ENCODE data around the gene EP400.

The EP400 gene

DNA sequence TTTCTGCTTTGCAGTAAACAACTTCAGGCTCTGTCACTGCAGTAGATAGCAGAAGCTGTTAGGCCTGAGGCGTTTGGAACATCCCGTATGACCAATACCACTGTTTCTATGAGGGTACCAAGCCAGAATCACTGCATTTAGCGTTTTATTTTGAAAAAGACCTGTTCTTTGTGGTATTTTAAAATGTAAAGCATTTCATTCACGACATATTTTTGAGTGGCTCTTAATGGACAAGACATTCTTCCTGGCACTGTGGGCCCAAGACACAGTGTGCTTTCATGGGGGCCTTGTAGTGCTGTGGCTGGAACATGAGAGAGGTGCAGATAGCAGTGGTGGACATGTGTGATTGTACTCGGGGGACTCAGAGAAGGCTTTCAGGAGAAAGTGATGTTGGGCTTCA lies 107.9 kb downstream of the EP400 start:
- Histone ChIP-seq H3K9ac (ENCODE audit: low read length) (no peak overlapping the region), H3K27me3 (ENCODE audit: low read length) (no peaks in the 10 kb centered on the region), H3F3A (ENCODE audit: insufficient read depth) (no peaks in the 10 kb centered on the region), H3K4me3 (ENCODE audit: insufficient read depth, low read length, poor library complexity, severe bottlenecking) (no peak overlapping the region), H2AFZ (ENCODE audit: low read depth, low read length, severe bottlenecking) (no peak overlapping the region), H3K36me3 (ENCODE audit: low read length) (no peaks in the 10 kb centered on the region), H3K9me2 (replicated peaks; ENCODE audit: insufficient read depth, low read length) (no peaks in the 10 kb centered on the region), H3K79me2 (ENCODE audit: insufficient read depth, low read length) (no peaks in the 10 kb centered on the region), H4K20me1 (ENCODE audit: low read depth, low read length) (no peaks in the 10 kb centered on the region), H3K9me3 (ENCODE audit: insufficient read depth, low read length) (no peaks in the 10 kb centered on the region), H3K4me2 (ENCODE audit: low read depth, low read length, poor library complexity, severe bottlenecking) (no peak overlapping the region), H3K27ac (ENCODE audit: low read depth, low read length) (no peak overlapping the region)
- no peak for TF ChIP-seq EZH2phosphoT487 (conservative IDR thresholded peaks at IDR 0.05; ENCODE audit: low read length)
- TF ChIP-seq, protein P1, sequence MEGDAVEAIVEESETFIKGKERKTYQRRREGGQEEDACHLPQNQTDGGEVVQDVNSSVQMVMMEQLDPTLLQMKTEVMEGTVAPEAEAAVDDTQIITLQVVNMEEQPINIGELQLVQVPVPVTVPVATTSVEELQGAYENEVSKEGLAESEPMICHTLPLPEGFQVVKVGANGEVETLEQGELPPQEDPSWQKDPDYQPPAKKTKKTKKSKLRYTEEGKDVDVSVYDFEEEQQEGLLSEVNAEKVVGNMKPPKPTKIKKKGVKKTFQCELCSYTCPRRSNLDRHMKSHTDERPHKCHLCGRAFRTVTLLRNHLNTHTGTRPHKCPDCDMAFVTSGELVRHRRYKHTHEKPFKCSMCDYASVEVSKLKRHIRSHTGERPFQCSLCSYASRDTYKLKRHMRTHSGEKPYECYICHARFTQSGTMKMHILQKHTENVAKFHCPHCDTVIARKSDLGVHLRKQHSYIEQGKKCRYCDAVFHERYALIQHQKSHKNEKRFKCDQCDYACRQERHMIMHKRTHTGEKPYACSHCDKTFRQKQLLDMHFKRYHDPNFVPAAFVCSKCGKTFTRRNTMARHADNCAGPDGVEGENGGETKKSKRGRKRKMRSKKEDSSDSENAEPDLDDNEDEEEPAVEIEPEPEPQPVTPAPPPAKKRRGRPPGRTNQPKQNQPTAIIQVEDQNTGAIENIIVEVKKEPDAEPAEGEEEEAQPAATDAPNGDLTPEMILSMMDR (IDR thresholded peaks at IDR 0.05; ENCODE audit: insufficient read depth, low read length, poor library complexity, severe bottlenecking): no peak

DNA sequence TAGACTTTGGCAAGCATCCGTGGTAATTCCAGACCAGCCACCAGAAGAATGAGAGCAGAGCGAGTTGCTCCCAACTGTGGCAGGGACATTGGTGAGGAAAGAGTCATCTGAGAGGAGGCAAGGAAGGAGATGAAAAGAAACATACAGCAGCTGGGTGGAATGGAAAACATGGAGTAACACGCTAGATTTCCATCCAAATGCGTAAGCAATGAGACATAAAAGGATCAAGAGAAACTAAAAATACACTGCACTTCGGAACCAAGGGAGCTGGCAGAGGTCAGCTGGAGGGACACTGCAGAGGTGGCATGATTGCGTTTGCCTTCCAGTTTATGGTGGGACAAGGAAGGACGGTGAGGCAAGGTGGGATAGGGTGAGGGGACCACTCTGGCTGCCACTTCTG lies 111.5 kb downstream of the EP400 start:
- no peak overlapping the region for H3K4me2 ChIP-seq (ENCODE audit: low read depth, low read length, poor library complexity, severe bottlenecking)
- no peak overlapping the region for H3K27ac ChIP-seq (ENCODE audit: low read depth, low read length)
- TF ChIP-seq, protein P1 (IDR thresholded peaks at IDR 0.05; ENCODE audit: insufficient read depth, low read length, poor library complexity, severe bottlenecking): no peak
- no peak for TF ChIP-seq EZH2phosphoT487 (conservative IDR thresholded peaks at IDR 0.05; ENCODE audit: low read length)
- H3K9me2 ChIP-seq (replicated peaks; ENCODE audit: insufficient read depth, low read length): no peaks in the 10 kb centered on the region
- H3K79me2 ChIP-seq (ENCODE audit: insufficient read depth, low read length): no peaks in the 10 kb centered on the region
- H3K36me3 ChIP-seq (ENCODE audit: low read length): no peaks in the 10 kb centered on the region
- no peak overlapping the region for H3K9ac ChIP-seq (ENCODE audit: low read length)
- H3K27me3 ChIP-seq (ENCODE audit: low read length): no peaks in the 10 kb centered on the region
- H2AFZ ChIP-seq (ENCODE audit: low read depth, low read length, severe bottlenecking): no peak overlapping the region
- no peaks in the 10 kb centered on the region for H4K20me1 ChIP-seq (ENCODE audit: low read depth, low read length)
- no peaks in the 10 kb centered on the region for H3F3A ChIP-seq (ENCODE audit: insufficient read depth)
- no peak overlapping the region for H3K4me3 ChIP-seq (ENCODE audit: insufficient read depth, low read length, poor library complexity, severe bottlenecking)
- H3K9me3 ChIP-seq (ENCODE audit: insufficient read depth, low read length): no peaks in the 10 kb centered on the region

DNA sequence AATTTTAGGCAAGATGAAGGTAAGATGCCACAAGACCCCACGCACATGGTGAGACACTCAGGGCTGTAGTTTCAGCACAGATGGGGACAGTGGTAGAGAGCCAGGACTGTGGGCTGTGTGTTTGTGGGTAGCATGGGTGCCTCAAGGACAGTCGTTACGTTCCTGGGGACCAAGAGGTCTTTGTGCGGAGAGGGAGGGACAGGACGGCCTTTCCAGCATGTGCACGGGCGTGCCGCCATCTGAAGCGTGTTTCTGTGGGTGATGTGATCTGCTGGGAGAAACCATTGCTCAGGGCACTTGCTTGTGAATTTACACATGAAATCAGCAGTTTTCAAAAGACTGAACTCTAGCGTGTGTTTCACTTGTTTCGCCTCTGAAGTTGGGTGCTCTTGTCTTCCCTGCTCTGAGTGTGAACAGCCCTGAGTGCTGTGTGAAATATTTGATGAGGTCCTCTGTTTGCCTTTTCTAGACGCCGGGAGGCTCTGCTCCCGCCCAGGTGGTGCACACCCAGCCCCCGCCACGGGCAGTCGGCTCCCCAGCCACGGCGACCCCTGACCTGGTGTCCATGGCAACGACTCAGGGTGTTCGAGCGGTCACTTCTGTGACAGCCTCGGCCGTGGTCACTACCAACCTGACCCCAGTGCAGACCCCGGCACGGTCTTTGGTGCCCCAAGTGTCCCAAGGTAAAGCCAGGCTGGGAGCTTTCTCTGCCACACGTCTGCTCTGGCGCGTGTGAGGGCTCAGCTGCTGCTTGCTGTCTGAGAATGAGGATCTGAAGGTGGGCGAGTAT lies 112.1 kb downstream of the EP400 start:
- H3K79me2 ChIP-seq (ENCODE audit: insufficient read depth, low read length): no peaks in the 10 kb centered on the region
- no peak for TF ChIP-seq EZH2phosphoT487 (conservative IDR thresholded peaks at IDR 0.05; ENCODE audit: low read length)
- TF ChIP-seq, protein P1 (IDR thresholded peaks at IDR 0.05; ENCODE audit: insufficient read depth, low read length, poor library complexity, severe bottlenecking): no peak

More for the DNA sequence above, 112.1 kb downstream of the EP400 start:
- H3K4me3 ChIP-seq (ENCODE audit: insufficient read depth, low read length, poor library complexity, severe bottlenecking): no peak overlapping the region
- no peaks in the 10 kb centered on the region for H3K36me3 ChIP-seq (ENCODE audit: low read length)
- H4K20me1 ChIP-seq (ENCODE audit: low read depth, low read length): no peaks in the 10 kb centered on the region
- H3F3A ChIP-seq (ENCODE audit: insufficient read depth): no peaks in the 10 kb centered on the region
- H3K9me3 ChIP-seq (ENCODE audit: insufficient read depth, low read length): no peaks in the 10 kb centered on the region
- no peak overlapping the region for H3K9ac ChIP-seq (ENCODE audit: low read length)
- H2AFZ ChIP-seq (ENCODE audit: low read depth, low read length, severe bottlenecking): no peak overlapping the region
- no peaks in the 10 kb centered on the region for H3K27me3 ChIP-seq (ENCODE audit: low read length)
- no peak overlapping the region for H3K27ac ChIP-seq (ENCODE audit: low read depth, low read length)
- no peaks in the 10 kb centered on the region for H3K9me2 ChIP-seq (replicated peaks; ENCODE audit: insufficient read depth, low read length)
- no peak overlapping the region for H3K4me2 ChIP-seq (ENCODE audit: low read depth, low read length, poor library complexity, severe bottlenecking)
